HG03025 (cell line): ENCODE results near the gene PRDM16.

Source experiments
- ATAC-seq: cut with Tn5 transposase; IDR thresholded peaks from one replicate; pipeline ENCODE4 v1.9.1; 2021; ENCODE audit warnings: mild to moderate bottlenecking, moderate library complexity; ENCODE audit not compliant: unreplicated experiment, low FRiP score

PRDM16 gene

DNA sequence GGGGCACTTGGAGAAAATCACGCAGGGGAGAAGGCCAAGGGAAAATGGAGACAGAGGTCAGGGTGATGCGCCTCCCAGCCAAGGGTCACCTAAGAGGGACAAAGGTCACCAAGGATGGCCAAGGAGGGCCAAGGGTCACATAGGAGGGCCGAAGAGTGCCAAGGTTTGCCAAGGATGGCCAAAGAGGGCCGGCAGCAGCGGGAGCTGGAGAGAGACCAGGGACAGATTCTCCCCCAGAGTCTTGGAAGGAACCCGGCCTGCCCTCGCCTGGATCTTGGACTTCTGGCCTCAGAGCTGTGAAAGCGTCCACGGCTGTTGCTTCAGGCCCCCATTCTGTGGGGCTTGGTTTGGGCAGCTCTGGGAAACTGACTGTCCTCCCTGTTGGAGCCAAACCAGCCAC is 359.9 kb downstream of the PRDM16 start:
- no peak for ATAC-seq

DNA sequence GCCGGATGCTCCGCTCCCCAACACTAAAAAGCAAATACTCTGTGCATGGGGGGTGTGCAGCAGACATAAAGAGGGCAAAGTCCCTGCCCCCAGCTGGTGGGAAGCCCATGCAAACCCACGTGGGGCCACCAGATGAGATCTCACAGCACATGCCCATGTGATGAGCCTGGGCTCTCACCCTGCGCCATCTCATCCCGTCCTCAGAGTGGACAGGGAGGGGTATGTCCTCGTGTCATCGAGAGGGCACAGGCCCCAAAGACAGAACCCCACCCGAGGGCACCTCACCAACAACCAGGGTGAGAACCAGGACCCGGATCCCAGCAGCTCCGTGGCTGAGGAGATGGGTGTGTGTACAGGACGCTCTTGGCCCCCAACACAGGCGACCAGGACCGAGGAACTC is 360.3 kb downstream of the PRDM16 start:
- ATAC-seq, result no peak

DNA sequence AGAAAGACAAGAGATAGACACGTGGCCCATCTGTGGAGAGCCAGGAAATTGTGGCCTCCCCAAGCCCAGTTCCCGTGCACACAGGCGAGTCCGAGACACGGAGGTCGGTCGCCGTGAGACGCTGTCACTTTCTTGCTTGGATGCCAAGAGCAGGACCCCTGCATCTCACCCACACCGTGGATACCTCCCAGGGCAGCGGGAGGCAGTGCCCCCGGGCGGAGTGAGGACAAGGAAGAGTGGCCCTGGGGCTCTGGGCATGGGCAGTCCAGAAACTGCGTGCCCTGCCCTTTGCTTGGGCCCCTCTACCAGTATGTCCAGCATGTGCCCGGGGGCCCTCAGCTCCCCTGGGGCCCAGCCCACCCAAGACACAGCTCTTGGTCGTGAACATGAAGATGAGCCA is 360.8 kb downstream of the PRDM16 start:
- ATAC-seq, result no peak

DNA sequence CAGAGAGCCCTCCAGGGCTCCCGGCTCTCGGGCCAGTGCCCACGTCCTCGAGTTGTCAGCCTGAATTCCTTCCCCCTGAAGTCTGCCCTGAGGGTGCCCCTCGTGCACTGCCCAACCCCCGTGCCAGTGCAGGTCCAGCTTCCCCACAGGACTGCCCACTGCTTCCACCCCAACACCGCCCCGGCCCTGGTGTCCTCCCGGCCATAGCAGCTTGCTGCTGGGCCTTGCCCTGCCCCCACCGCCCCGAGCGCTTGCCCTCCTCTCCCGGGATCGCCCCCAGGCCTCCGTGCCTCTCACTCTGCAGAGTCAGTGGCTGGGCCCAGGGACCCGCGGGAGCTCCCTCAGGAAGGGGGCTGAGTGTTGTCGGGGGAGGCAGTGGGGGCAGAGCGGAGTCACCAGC is 361.4 kb downstream of the PRDM16 start:
- no peak for ATAC-seq

DNA sequence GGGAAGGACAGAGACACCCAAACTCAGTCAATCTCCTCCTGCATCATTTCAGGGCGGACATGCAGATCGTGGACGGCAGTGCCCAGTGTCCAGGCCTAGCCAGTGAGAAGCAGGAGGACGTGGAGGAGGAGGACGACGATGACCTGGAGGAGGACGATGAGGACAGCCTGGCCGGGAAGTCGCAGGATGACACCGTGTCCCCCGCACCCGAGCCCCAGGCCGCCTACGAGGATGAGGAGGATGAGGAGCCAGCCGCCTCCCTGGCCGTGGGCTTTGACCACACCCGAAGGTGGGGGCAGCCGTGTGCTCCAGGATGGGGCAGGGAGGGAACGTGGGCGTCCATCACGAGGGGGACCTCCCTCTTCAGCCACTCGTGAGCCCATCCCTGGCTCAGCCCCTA is 361.8 kb downstream of the PRDM16 start:
- no peak for ATAC-seq

DNA sequence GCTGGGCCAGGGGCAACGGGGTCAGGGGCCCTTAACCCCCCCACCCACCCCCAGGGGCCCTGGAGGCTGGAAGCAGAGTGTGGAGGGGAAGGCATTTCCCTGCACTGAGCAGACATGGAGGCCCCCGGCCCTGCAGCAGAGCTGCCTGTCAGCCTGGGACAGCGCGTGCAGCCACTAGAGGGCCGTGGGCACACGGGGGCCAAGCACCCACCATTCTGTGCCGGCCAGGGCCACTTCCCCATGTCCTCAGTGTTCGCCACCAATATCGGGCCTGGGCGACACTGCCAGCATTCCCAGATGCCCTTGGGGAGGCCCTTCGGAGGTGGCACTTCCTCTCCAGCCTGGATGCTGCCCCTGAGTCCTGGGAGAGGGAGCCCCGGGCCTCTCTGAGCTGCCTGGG is 362.3 kb downstream of the PRDM16 start:
- no peak for ATAC-seq

DNA sequence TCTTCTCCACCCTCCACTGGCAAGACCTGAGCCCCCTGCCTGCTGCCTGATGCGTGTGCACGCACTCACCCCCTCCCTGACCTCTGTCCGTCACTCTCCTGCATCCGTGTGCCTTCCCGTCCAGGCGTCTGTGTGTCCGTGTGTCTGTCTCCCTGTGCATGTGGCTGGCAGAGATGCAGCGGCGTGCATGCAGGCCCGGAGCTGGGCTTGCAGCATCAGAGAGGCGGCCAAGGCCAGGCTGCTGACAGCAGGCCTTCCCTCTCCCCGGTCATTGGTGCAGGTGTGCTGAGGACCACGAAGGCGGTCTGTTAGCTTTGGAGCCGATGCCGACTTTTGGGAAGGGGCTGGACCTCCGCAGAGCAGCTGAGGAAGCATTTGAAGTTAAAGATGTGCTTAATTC is 362.7 kb downstream of the PRDM16 start:
- no peak for ATAC-seq

DNA sequence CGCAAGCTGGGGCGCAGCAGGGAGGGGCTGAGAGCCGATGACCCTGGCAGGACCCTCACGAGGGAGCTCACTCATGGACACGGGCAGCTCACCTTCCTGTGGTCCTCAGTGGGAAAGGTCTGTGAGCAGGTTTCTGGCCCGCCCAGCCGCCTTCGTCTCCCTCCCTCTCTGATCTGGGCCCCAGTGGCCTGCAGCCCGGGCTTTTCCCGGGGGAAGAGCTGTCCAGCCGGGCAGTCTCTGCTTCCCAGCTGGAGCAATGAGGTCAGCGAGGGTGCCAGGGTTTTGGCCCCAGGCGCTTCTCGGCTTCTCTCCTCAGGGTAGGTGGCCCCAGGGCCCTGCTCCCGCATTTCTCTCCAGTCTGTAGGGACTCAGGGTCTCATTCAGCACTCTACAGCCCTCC is 363.3 kb downstream of the PRDM16 start:
- ATAC-seq, result no peak

DNA sequence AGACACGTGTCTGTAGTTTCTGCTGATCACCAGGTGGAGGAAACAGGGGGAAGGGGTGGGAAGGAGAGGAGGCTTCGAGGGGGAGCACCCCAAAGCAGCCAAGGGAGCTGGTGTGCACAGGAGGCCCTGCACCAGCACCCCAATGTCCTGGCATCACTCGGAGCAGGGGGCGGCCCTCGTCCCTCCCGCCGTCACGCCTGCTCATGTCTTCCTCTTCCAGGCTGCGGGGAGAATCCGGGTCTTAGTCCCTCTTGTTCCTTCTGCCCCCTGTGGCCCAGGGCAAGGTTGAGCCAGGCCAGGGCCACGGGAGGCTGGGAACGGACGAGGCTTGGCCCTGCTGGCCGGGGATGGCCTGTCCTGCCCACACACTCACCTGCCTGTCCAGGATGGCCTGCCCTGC is 364.1 kb downstream of the PRDM16 start:
- no peak for ATAC-seq

DNA sequence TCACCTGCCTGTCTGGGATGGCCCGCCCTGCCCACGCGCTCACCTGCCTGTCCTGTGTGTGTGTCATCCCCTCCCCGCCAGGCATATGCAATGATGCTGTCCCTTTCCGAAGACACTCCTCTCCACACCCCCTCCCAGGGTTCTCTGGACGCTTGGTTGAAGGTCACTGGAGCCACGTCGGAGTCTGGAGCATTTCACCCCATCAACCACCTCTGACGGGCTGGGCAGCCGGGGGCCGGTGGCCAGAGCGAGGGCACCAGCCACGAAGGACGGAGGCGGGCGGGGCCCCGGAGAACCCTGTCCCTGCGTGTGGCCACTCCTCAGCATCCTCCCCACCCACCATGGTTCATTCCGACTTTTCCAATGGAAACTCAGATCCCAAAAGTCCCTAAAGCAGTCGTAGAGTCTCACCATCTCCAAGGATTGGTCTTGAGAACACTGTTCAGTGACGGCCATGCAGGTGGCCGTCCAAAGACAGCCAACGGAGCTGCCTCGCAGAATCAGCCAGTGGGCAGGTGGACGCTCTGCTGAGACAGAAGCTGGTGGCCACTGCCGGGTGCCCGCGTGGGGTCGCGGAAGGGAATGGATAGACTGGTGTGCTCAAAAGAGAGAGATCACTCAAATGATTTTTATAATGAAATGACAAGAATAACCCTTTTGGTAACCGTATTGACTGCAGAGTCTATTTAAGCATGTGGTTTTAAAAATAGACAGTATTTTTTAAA is 364.8 kb downstream of the PRDM16 start:
- ATAC-seq, result no peak

DNA sequence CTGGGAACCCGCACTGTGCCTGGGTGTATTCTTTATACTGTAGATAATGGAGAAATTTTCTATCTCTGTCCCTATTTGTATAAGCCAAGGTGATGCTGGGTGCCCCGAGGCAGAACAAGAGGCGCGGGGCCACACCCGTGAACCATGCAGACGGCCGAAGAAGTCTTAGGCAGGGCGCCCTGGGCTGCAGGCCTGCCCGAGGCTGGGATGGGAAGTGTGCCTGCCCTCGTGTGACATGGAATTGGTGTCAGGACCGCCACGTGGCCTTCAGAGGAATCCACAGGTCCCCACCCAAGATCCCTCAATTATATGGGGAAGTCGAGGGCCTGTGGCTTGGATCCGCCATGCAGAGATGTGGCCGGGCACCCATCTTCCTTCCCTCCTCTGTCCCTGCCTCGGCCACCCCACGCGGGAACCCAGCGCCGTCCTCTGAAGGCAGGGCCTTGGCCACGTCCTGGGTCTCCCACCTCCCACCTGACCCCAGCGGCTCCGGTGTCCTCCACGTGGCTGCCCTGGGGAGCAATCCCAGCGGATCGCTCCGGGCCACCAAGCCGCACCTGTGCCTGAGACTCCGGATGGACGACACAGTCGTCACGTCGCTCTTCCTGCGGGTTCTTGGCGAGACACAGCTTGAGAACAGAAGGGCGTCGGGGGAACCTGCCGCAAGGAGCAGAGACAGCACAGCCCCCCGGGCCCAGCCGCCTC is 365.6 kb downstream of the PRDM16 start:
- no peak for ATAC-seq

DNA sequence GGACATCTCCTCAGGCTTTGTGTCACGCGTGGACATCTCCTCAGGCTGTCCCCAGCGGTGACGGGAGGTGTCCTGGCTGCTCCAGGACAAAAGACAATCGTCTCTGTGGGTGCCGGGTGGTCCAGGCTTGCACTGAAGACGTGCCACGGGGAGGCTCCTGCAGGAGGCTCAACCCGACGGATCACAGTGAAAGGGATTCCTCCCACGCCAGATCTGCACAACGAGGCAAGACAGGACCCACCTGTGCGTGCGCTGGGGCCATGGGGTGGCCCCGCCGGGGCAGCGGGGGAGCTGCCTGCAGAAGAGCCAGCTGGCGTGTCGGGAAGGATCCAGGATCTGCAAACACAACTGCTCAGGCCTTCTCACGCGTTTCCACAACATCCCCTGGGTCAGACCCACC is 366.7 kb downstream of the PRDM16 start:
- no peak for ATAC-seq

DNA sequence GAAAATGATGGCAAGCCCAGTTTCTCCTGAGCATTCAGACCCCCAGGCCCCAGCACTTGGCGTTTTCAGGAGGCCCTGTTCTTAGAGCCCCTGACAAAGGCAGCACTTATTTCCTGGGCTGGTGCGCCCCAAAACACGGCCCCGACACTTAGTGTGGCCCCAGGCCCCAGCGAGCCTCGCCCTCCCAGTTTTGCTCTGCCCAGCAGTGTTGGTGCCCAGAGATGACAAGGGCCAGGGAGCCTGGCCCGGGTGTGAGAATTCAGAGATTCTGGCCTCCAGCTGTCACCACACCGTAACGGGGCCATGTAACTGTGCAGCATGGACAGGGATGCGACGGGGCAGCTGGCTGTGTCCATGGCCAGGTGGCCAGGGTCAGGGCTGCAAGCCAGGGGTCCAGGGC is 367.4 kb downstream of the PRDM16 start:
- no peak for ATAC-seq

DNA sequence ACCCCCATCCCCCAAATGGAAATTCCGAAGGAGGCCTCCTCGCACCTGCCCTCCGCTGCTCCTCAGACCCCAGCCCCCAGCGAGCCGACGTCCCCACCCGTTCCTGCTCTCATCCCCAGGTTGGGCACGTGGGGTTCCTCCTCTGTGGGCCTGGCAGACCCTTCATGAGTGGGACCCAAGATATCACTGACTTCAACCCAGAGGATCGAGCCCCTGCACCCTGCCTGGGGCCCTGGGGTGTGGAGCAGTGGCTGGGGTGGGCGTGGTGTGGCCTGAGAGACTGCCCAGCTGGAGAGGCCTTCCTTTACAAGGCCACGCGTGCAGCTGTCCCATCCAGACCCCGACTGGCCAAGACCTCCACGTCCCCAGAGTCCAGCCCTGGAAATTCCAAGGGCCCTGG is 367.9 kb downstream of the PRDM16 start:
- ATAC-seq, result no peak

DNA sequence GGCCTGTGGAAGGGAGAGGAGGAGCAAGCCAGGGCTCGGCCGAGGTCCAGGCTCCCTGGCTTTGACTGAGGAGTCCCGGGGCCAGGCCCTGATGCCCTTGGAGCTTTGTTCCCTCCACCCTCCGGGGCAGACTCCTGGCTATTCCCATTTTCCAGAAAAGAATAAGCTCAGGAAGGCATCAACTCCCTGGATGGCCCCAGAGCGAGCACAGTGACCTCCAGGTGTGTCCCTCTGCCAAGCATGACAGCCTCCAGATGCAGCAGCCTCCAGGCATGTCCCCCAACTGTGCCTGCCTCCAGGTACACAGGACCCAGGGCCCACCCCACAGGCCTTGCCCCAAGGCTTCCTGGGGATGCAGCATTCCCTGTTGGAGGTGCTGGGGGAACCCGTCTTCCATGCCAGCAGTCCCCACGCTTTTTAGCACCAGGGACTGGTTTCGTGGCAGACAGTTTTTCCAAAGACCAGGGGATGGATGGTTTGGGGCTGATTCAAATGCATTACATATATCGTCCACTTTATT is 369.7 kb downstream of the PRDM16 start:
- ATAC-seq, result no peak

DNA sequence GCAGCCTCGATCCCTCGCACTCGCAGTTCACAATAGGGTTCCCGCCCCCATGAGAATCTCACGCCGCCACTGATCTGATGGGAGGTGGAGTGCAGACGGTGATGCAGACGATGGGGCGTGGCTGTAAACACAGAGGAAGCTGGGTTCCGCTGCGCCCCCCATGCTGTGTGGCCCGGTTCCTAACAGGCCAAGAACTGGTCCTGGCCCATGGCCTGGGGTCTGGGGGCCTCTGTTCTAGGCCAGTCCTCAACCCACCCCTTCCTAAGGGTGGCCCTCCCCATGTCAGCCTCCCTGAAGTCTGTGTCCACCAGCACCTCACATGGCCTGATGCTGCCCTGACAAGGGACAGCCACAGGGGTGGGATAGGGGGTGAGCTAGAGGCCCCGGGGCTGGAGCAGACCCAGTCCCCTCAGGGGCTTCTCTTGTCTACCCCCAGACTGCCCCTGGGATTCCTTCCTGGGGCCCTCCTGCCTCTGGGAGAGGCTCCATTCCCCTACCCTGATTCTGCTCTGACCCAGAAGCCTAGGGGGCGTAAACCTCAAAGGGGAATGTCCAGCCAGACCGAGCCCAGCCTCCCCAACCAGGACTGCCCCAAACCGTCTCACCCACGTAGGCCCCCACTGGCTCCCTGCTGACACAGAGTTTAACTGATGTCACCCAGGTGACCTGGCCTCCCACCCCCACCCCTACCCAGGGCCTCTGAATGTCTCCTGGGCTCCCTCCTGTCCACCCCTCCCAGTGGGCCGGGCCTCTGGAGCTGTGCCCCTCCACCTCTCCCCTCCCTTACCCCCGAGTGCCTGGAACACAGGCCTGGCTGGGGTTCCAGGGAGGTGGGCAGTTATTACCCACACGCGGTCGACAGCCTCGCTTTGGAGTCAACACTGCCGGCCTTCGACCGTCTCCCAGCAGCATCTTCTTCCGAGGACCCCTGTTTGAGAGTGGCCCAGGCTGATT is 370.6 kb downstream of the PRDM16 start:
- ATAC-seq, result no peak

DNA sequence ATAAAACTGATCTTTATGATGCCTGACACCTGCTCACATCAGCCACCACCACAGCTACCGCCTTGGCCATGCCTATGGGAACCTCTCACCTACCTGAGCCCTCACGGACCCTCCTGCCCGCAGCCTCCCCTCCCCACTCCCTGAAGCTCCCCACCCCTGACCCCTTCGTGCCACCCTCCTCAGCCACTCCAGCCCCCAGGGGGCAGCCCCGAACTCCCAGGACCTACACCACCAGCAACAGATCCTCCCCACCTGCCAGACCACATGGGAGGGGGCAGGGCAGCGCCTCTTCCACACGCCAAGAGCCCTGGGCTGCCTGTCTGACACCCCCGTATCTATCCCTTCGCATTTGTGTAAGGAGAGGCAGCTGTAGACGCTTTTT is 371.3 kb downstream of the PRDM16 start:
- no peak for ATAC-seq

DNA sequence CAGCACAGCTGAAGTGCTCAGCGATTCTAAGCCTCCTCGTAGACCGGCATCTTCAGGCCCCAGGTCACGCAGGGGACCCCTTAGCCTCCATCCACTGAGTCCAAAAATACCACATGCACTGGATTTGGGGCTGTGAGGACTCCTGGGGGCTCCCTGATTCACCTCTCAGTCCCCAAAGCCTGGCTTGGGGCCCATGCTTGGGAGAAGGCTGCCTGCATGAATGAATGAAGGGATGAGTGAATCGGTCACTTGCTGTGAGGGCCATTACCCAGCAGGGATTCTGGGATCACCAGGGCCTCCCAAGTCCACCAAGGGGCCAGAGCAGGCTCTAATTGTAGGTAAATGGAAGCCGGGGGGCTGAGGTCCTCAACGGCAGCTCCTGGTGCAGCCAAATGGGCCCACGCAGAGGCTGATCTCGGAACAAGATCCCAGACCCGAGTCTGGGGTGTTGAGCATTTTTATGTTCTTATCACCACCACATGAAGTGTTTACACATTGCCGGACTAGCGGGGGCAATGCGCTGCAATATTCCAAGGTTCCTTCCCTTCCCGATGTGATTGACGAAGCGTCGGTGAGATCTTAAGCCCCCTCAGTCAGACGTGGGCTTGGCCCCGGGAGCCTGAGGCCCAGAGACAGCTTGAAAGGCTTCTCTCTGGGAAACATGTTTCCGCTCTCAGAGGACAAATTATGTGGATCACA is 371.9 kb downstream of the PRDM16 start:
- no peak for ATAC-seq

DNA sequence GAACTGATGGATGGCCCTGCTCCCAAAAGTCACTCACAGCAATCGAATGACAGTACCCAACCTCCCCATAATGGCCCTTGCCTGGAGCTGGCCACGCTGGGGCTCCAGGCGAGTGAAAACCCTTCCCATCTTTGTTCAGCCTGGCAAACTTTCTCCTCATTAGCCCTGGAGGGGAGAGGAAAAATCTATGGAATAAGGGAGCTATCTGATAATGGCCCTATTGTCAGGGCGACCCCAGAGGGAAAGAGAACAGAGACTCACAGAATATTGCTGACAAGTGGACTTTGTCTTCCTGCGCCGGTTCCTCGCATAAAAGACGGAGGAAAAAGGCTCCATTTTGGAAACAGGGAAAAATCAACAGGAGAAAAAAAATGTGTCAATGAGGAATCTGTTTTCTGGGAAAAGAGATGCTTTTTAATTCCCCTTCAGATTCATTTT is 372.4 kb downstream of the PRDM16 start:
- ATAC-seq, result no peak

DNA sequence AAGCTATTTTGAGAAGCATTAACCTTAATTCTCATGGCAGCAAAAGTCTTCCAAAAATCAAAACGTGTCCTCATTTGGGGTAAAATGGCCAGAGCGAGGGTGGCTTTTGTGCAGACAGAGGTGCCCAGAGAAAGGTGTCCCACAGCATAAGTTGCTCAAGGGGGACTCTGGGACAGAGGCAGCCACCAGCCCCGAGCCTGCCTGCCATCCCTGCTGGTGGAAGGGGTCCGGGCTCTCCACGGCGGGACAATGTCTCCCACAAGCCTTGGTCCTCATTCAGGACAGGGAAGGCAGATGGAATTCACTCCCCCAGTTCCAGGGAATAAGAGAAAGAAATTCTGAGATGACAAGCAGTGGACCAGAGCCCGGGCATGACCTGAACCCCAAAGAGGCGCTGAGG is 372.9 kb downstream of the PRDM16 start:
- ATAC-seq, result no peak
